ENCODE data around the gene CCDC177.

The CCDC177 gene

GRCh38 chr14:69529563-69529962 lies 45.1 kb downstream of the CCDC177 start:
- Histone ChIP-seq H3K4me3 (ENCODE audit: low read length in 2 of 2) (no peak overlapping the region), H3K9ac (ENCODE audit: low read length in 2 of 2) (no peak overlapping the region), H3K9me3 (ENCODE audit: control insufficient read depth in 2 of 2, low read length in 2 of 2) (no peaks in the 10 kb centered on the region), H3K27ac (ENCODE audit: low read length) (no peak overlapping the region), H3K36me3 (ENCODE audit: control insufficient read depth in 2 of 2, insufficient read depth in 2 of 2, low read length in 2 of 2) (no peaks in the 10 kb centered on the region), H3K4me1 (ENCODE audit: control insufficient read depth, insufficient read depth, low read length) (no peaks in the 10 kb centered on the region), H3K27me3 (ENCODE audit: control insufficient read depth in 1 of 2, insufficient read depth in 2 of 2, low read length in 2 of 2) (peaks cover 4 to 14% of the 10 kb centered on the region in 2 donors)

- Histone ChIP-seq H3K36me3 (ENCODE audit: control insufficient read depth in 2 of 2, insufficient read depth in 2 of 2, low read length in 2 of 2) (no peaks in the 10 kb centered on the region), H3K27me3 (ENCODE audit: control insufficient read depth in 1 of 2, insufficient read depth in 2 of 2, low read length in 2 of 2) (peaks cover 4 to 14% of the 10 kb centered on the region in 2 donors), H3K9ac (ENCODE audit: low read length in 2 of 2) (no peak overlapping the region), H3K9me3 (ENCODE audit: control insufficient read depth in 2 of 2, low read length in 2 of 2) (no peaks in the 10 kb centered on the region), H3K27ac (ENCODE audit: low read length) (no peak overlapping the region), H3K4me1 (ENCODE audit: control insufficient read depth, insufficient read depth, low read length) (no peaks in the 10 kb centered on the region), H3K4me3 (ENCODE audit: low read length in 2 of 2) (no peak overlapping the region)
These were observed 45.7 kb downstream of the CCDC177 start for GRCh38 chr14:69528930-69529329.

- Histone ChIP-seq H3K4me3 (ENCODE audit: low read length in 2 of 2) (no peak overlapping the region), H3K9ac (ENCODE audit: low read length in 2 of 2) (no peak overlapping the region), H3K4me1 (ENCODE audit: control insufficient read depth, insufficient read depth, low read length) (no peaks in the 10 kb centered on the region), H3K27me3 (ENCODE audit: control insufficient read depth in 1 of 2, insufficient read depth in 2 of 2, low read length in 2 of 2) (peaks cover 0 to 9% of the 10 kb centered on the region in 2 donors), H3K9me3 (ENCODE audit: control insufficient read depth in 2 of 2, low read length in 2 of 2) (no peaks in the 10 kb centered on the region), H3K36me3 (ENCODE audit: control insufficient read depth in 2 of 2, insufficient read depth in 2 of 2, low read length in 2 of 2) (no peaks in the 10 kb centered on the region), H3K27ac (ENCODE audit: low read length) (no peak overlapping the region)
These were observed 46.5 kb downstream of the CCDC177 start for GRCh38 chr14:69528143-69528542.

- no peak overlapping the region for H3K27ac ChIP-seq (ENCODE audit: low read length)
- no peaks in the 10 kb centered on the region for H3K36me3 ChIP-seq (ENCODE audit: control insufficient read depth in 2 of 2, insufficient read depth in 2 of 2, low read length in 2 of 2)
- H3K4me1 ChIP-seq (ENCODE audit: control insufficient read depth, insufficient read depth, low read length) = no peaks in the 10 kb centered on the region
- H3K4me3 ChIP-seq (ENCODE audit: low read length in 2 of 2) = no peak overlapping the region
- H3K9ac ChIP-seq (ENCODE audit: low read length in 2 of 2) = no peak overlapping the region
- H3K9me3 ChIP-seq (ENCODE audit: control insufficient read depth in 2 of 2, low read length in 2 of 2) = no peaks in the 10 kb centered on the region
- peaks cover 0 to 7% of the 10 kb centered on the region in 2 donors for H3K27me3 ChIP-seq (ENCODE audit: control insufficient read depth in 1 of 2, insufficient read depth in 2 of 2, low read length in 2 of 2)
These were observed 47.0 kb downstream of the CCDC177 start for GRCh38 chr14:69527635-69528034.

GRCh38 chr14:69525896-69526295 lies 48.8 kb downstream of the CCDC177 start:
- Histone ChIP-seq H3K4me3 (ENCODE audit: low read length in 2 of 2) (no peak overlapping the region), H3K36me3 (ENCODE audit: control insufficient read depth in 2 of 2, insufficient read depth in 2 of 2, low read length in 2 of 2) (no peaks in the 10 kb centered on the region), H3K27ac (ENCODE audit: low read length) (no peak overlapping the region), H3K4me1 (ENCODE audit: control insufficient read depth, insufficient read depth, low read length) (no peaks in the 10 kb centered on the region), H3K27me3 (ENCODE audit: control insufficient read depth in 1 of 2, insufficient read depth in 2 of 2, low read length in 2 of 2) (peaks cover 0 to 9% of the 10 kb centered on the region in 2 donors), H3K9ac (ENCODE audit: low read length in 2 of 2) (no peak overlapping the region), H3K9me3 (ENCODE audit: control insufficient read depth in 2 of 2, low read length in 2 of 2) (no peaks in the 10 kb centered on the region)

GRCh38 chr14:69522026-69522425 lies 52.6 kb downstream of the CCDC177 start:
- H3K27me3 ChIP-seq (ENCODE audit: control insufficient read depth in 1 of 2, insufficient read depth in 2 of 2, low read length in 2 of 2) = peaks cover 0 to 7% of the 10 kb centered on the region in 2 donors
- no peak overlapping the region for H3K9ac ChIP-seq (ENCODE audit: low read length in 2 of 2)
- H3K4me1 ChIP-seq (ENCODE audit: control insufficient read depth, insufficient read depth, low read length) = no peaks in the 10 kb centered on the region
- no peaks in the 10 kb centered on the region for H3K9me3 ChIP-seq (ENCODE audit: control insufficient read depth in 2 of 2, low read length in 2 of 2)
- H3K27ac ChIP-seq (ENCODE audit: low read length) = no peak overlapping the region
- no peaks in the 10 kb centered on the region for H3K36me3 ChIP-seq (ENCODE audit: control insufficient read depth in 2 of 2, insufficient read depth in 2 of 2, low read length in 2 of 2)
- no peak overlapping the region for H3K4me3 ChIP-seq (ENCODE audit: low read length in 2 of 2)
